Esophagus muscularis mucosa (tissue), 4 donors: ENCODE data around the gene LVRN. TPM values are rescaled to one million over a fixed set of nuclear protein-coding genes. Genes with fewer than 3 reads are reported as not detected.

ENCODE experiments used
- DNase-seq: peaks from one replicate; pipeline ENCODE4 v3.0.0-alpha.2; 2017; ENCODE audit errors: extremely low spot score
- H3K27ac ChIP-seq, 4 donors: fragments of 200-600 bp; sonication (generic); replicated peaks in 1 of 4; 1 replicate in 3 of 4; 2 replicates in 1 of 4; pipeline ENCODE4 v1.5.1; 2016 to 2019; ENCODE audit warnings: mild to moderate bottlenecking in 1 of 4
- H3K27me3 ChIP-seq, 4 donors: fragments of 200-600 bp; sonication (generic); one replicate each; pipeline versions ENCODE4 v1.5.1 to v1.6.0; 2016 to 2019
- H3K36me3 ChIP-seq, 4 donors: fragments of 200-600 bp; sonication (generic); one replicate each; pipeline ENCODE4 v1.5.1; 2016 to 2019
- H3K4me1 ChIP-seq, 4 donors: fragments of 200-600 bp; sonication (generic); one replicate each; pipeline ENCODE4 v1.5.1; 2016 to 2019
- H3K4me3 ChIP-seq, 4 donors: fragments of 200-600 bp; sonication (generic); 1 replicate in 2 of 4; 2 replicates in 2 of 4; pipeline ENCODE4 v1.5.1; 2016 to 2019; ENCODE audit warnings: mild to moderate bottlenecking in 4 of 4, moderate library complexity in 1 of 4
- H3K9me3 ChIP-seq, 4 donors: fragments of 200-600 bp; sonication (generic); 1 replicate in 3 of 4; 2 replicates in 1 of 4; pipeline ENCODE4 v1.5.1; 2016 to 2019
- EP300 ChIP-seq: sonication (generic); formaldehyde crosslinking; IDR thresholded peaks from one replicate; pipeline ENCODE4 v1.6.1; 2017; ENCODE audit warnings: antibody characterized with exemption
- POLR2A ChIP-seq: fragments of 450-650 bp; IDR thresholded peaks from one replicate; pipeline ENCODE4 v1.6.1; 2017; ENCODE audit warnings: antibody characterized with exemption, moderate library complexity, mild to moderate bottlenecking, low read depth
- POLR2AphosphoS5 ChIP-seq, 2 donors: sonication (generic); formaldehyde crosslinking; IDR thresholded peaks; one replicate each; pipeline ENCODE4 v1.6.1; 2017; ENCODE audit warnings: antibody characterized with exemption in 2 of 2
- WGBS: methylation state at CpG from one replicate; pipeline ENCODE4 v1.1.5; 2018; 5-methylcytosine and 5-hydroxymethylcytosine counted together
- intact Hi-C: fragments of 100-400 bp; cut with DNase I; formaldehyde crosslinking; loops from one replicate; pipeline ENCODE4 v1.15.1; 2023
- total RNA-seq, 4 donors: library from RNA; depleted of rRNA; stranded (reverse); fragments of >200 nt; gene quantifications; one replicate each; pipeline versions ENCODE4 v1.1.0 to v1.2.1, GENCODE V29; 2016
- TF ChIP-seq, protein P1 (sequence below), 3 experiments: fragments of 200-600 bp in 2 of 3; fragments of 450-650 bp in 1 of 3; sonication (generic) in 2 of 3; IDR thresholded peaks; one replicate each; pipeline ENCODE4 v1.5.1; 2017 to 2019; ENCODE audit warnings: antibody characterized with exemption in 3 of 3, mild to moderate bottlenecking in 2 of 3, moderate library complexity in 1 of 3

Gene LVRN
- total RNA-seq, 4 donors from 2014 or later, result 1.3 to 11.2 (median 3.4) TPM

DNA sequence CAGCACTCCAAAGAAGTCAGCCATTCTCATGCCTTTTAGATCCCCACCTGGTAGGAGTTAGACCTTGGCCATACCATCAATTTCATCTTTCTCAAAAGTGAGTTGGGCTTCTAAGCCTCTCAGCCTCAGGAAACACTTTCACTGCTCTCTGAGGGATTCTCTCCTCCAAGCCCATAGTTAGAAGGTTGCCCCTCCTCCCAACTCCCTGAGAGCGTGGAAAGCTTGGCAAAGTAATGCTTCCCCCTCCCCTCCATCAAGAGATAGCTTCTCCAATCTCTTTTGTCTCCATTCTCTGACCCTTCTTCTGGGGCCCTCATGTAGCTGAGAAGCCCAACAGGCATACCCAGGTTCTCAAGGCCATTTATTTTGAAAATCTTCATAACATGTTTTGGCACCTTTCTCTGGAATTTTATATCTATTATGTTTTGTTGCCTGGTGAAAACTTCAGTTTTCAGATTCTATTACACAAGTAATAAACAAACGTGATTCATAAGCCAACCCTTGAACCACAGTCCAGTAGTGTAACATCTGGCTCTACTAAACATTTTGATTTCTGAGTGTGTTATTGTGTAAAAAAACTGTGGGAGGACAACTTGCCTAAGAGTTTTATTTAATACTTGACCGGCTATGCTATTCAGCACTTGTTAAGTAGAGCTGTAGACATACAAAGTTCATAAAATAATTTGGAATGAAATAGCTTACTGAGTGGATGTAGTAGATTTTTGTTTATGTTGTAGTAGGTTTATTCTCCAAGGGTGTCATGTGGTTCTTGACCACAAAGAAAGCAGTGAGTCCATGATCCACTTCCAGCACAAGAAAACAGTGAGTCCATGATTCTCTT lies 17.1 kb downstream of the LVRN start:
- H3K9me3 ChIP-seq, result no peaks in the 10 kb centered on the region
- intact Hi-C loops, result no loop called here
- H3K4me1 ChIP-seq, result peaks cover 0 to 21% (median 10%) of the 10 kb centered on the region in 4 donors
- H3K4me3 ChIP-seq, result no peak overlapping the region
- H3K27me3 ChIP-seq, result no peaks in the 10 kb centered on the region
- peak in 1 of 2 donors; percentile 19 for TF ChIP-seq POLR2AphosphoS5 (IDR thresholded peaks at IDR 0.05)
- TF ChIP-seq POLR2A, result no peak
- no peak for TF ChIP-seq EP300
- H3K36me3 ChIP-seq, result no peaks in the 10 kb centered on the region
- no peak for DNase-seq
- peak overlapping the region; percentile 4 to 65 (median 46) for H3K27ac ChIP-seq
- 66% methylated on average over 3 of the region's 3 CpGs for WGBS

- TF ChIP-seq, protein P1, sequence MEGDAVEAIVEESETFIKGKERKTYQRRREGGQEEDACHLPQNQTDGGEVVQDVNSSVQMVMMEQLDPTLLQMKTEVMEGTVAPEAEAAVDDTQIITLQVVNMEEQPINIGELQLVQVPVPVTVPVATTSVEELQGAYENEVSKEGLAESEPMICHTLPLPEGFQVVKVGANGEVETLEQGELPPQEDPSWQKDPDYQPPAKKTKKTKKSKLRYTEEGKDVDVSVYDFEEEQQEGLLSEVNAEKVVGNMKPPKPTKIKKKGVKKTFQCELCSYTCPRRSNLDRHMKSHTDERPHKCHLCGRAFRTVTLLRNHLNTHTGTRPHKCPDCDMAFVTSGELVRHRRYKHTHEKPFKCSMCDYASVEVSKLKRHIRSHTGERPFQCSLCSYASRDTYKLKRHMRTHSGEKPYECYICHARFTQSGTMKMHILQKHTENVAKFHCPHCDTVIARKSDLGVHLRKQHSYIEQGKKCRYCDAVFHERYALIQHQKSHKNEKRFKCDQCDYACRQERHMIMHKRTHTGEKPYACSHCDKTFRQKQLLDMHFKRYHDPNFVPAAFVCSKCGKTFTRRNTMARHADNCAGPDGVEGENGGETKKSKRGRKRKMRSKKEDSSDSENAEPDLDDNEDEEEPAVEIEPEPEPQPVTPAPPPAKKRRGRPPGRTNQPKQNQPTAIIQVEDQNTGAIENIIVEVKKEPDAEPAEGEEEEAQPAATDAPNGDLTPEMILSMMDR (IDR thresholded peaks at IDR 0.05), result no peak
- TF ChIP-seq EP300, result no peak
- TF ChIP-seq POLR2AphosphoS5 (IDR thresholded peaks at IDR 0.05), result no peak
- no peak for TF ChIP-seq POLR2A
Measured at GRCh38 chr5:115983519-115983918, 21.2 kb downstream of the LVRN start.

GRCh38 chr5:115985802-115986757 lies 23.8 kb downstream of the LVRN start:
- no peaks in the 10 kb centered on the region for H3K27me3 ChIP-seq
- peaks cover 0 to 8% (median 2%) of the 10 kb centered on the region in 4 donors for H3K4me1 ChIP-seq
- H3K9me3 ChIP-seq, result no peaks in the 10 kb centered on the region
- no peak overlapping the region for H3K27ac ChIP-seq
- WGBS, result 67% methylated on average over 10 of the region's 10 CpGs
- no peak for DNase-seq
- intact Hi-C loops, result no loop called here
- TF ChIP-seq, protein P1 (IDR thresholded peaks at IDR 0.05), result no peak
- no peak for TF ChIP-seq POLR2A
- no peak for TF ChIP-seq EP300
- TF ChIP-seq POLR2AphosphoS5 (IDR thresholded peaks at IDR 0.05), result no peak
- no peaks in the 10 kb centered on the region for H3K36me3 ChIP-seq
- H3K4me3 ChIP-seq, result no peak overlapping the region

More at GRCh38 chr5:115983519-115983918, 21.2 kb downstream of the LVRN start:
- intact Hi-C loops, result no loop called here
- no peaks in the 10 kb centered on the region for H3K27me3 ChIP-seq
- no peak overlapping the region for H3K4me3 ChIP-seq
- no peaks in the 10 kb centered on the region for H3K36me3 ChIP-seq
- H3K27ac ChIP-seq, result no peak overlapping the region
- no peaks in the 10 kb centered on the region for H3K9me3 ChIP-seq
- DNase-seq, result no peak
- H3K4me1 ChIP-seq, result peaks cover 0 to 15% (median 4%) of the 10 kb centered on the region in 4 donors
- WGBS, result 100% methylated on average over 1 of the region's 1 CpG

DNA sequence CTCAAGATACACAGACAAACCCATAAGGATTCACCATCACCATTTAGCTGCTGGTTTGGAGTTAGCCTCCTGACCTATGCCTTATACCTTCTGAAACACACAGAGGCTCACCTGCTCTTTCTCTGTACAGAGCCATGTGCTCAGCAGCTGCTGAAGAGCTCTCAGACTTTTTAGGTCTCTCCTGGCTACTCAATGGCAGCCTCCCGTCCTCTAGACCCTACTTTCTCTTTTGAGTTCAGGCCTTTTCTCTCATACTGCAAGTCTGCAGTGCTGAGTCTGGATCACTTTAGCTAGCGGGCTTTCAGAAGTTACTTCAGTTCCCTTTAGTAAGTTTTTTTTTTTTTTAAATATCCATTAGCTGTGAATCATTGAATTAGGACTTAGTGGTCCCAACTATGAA lies 25.7 kb downstream of the LVRN start:
- 95% methylated on average over 2 of the region's 2 CpGs for WGBS
- intact Hi-C loops, result no loop called here

DNA sequence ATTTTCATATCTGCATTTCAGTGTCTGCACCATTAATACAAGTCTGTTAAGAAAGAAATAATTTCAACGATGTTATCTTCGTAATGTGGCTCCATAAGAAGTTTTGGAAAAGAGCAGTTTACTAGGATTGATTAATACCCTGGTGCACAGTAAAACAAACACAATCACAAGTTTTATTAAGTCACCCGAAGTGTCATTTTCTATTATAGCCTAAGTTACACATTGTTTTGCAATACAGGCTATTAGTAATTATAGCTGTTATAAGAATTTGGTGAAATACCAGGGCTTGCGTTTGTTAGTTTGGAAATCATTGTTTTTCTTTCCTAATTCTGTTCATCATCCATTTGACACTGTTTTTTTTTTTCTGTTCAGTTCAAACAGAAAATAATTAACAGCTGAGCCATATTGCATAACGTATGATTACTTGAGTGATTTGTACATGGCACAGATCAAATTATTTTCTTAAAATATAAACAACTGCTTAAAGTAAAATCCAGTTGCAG lies 30.6 kb downstream of the LVRN start:
- intact Hi-C loops, result no loop called here
- TF ChIP-seq, protein P1 (IDR thresholded peaks at IDR 0.05), result no peak
- H3K36me3 ChIP-seq, result no peaks in the 10 kb centered on the region
- H3K4me1 ChIP-seq, result no peaks in the 10 kb centered on the region
- no peaks in the 10 kb centered on the region for H3K9me3 ChIP-seq
- no peak overlapping the region for H3K27ac ChIP-seq
- DNase-seq, result no peak
- no peaks in the 10 kb centered on the region for H3K27me3 ChIP-seq
- WGBS, result 55% methylated on average over 5 of the region's 5 CpGs
- no peak overlapping the region for H3K4me3 ChIP-seq

More for the DNA sequence above, 25.7 kb downstream of the LVRN start:
- H3K9me3 ChIP-seq, result no peaks in the 10 kb centered on the region
- TF ChIP-seq POLR2A, result no peak
- no peak for TF ChIP-seq POLR2AphosphoS5 (IDR thresholded peaks at IDR 0.05)
- H3K4me3 ChIP-seq, result no peak overlapping the region
- H3K27me3 ChIP-seq, result no peaks in the 10 kb centered on the region
- no peak for DNase-seq
- no peak overlapping the region for H3K27ac ChIP-seq
- no peaks in the 10 kb centered on the region for H3K36me3 ChIP-seq
- peaks cover 0 to 8% (median 2%) of the 10 kb centered on the region in 4 donors for H3K4me1 ChIP-seq
